Type B pancreatic cell (in vitro differentiated cells): ENCODE measurements around the gene GPR173. TPM values are rescaled to one million over a fixed set of nuclear protein-coding genes. Genes with fewer than 3 reads are reported as not detected.
A peak's percentile ranks its signal among the peaks of the same experiment; 100 is the strongest.

ENCODE experiments used
- DNase-seq: peaks from one replicate; pipeline ENCODE4 v3.0.0; 2021; ENCODE audit warnings: mixed read lengths; ENCODE audit not compliant: unreplicated experiment; ENCODE audit errors: extremely low spot score
- H3K27ac Mint-ChIP-seq: 2 replicates; pipeline ENCODE4 v1.8.0; 2021; ENCODE audit warnings: mild to moderate bottlenecking, mixed read lengths
- H3K27me3 Mint-ChIP-seq: 2 replicates; pipeline ENCODE4 v1.8.0; 2021; ENCODE audit warnings: mixed read lengths
- H3K36me3 Mint-ChIP-seq: 2 replicates; pipeline ENCODE4 v1.8.0; 2021; ENCODE audit warnings: mixed read lengths
- H3K4me1 Mint-ChIP-seq: one replicate; pipeline ENCODE4 v1.8.0; 2021; ENCODE audit warnings: mixed read lengths; ENCODE audit not compliant: unreplicated experiment
- H3K4me3 Mint-ChIP-seq: 2 replicates; pipeline ENCODE4 v1.8.0; 2021; ENCODE audit warnings: mild to moderate bottlenecking, mixed read lengths
- H3K9me3 Mint-ChIP-seq: 2 replicates; pipeline ENCODE4 v1.8.0; 2021; ENCODE audit warnings: mixed read lengths
- CTCF ChIP-seq: fragments of 200-600 bp; sonication (generic); conservative IDR thresholded peaks from 2 replicates; pipeline ENCODE4 v1.5.0; 2021; ENCODE audit warnings: antibody characterized with exemption, mild to moderate bottlenecking
- total RNA-seq: library from RNA; stranded (reverse); gene quantifications from 2 replicates; pipeline ENCODE4 v1.2.1, GENCODE V29; 2021; ENCODE audit warnings: low replicate concordance

Gene GPR173
- total RNA-seq, 1 donor from 2014 or later, result 11.5 TPM

DNA sequence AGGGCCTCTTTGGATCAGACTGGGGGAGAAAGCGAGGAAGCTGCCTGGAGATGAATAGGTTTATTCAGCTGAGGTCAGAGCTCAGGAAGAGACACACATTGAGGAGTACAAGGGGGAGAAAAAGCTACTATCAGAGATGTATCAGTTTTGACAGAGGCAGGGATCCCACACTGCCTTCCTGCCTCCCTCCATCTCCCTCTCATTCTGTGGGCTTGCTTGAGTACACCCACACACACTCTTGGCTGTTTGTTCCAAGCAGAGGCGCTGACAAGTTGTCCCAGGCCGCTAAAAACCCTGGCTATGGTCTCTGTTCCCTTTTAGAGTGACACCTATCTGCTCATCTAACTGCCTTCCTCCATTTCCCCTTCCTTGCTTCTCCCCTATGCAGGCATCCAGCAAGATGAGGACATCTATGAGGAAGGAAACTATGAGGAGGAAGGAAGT is 38.8 kb downstream of the GPR173 start:
- H3K27me3 Mint-ChIP-seq, result no peaks in the 10 kb centered on the region
- DNase-seq, result no peak
- H3K4me3 Mint-ChIP-seq, result peak overlapping the region; percentile 93
- H3K36me3 Mint-ChIP-seq, result peaks cover 13% of the 10 kb centered on the region
- peaks cover 23% of the 10 kb centered on the region for H3K4me1 Mint-ChIP-seq
- no peak for TF ChIP-seq CTCF
- peak overlapping the region; percentile 98 for H3K27ac Mint-ChIP-seq
- H3K9me3 Mint-ChIP-seq, result no peaks in the 10 kb centered on the region

GRCh38 chrX:53088136-53088974 is 39.8 kb downstream of the GPR173 start:
- no peak for DNase-seq
- peaks cover 13% of the 10 kb centered on the region for H3K36me3 Mint-ChIP-seq
- H3K27me3 Mint-ChIP-seq, result no peaks in the 10 kb centered on the region
- H3K27ac Mint-ChIP-seq, result peak overlapping the region; percentile 98
- H3K9me3 Mint-ChIP-seq, result no peaks in the 10 kb centered on the region
- peaks cover 23% of the 10 kb centered on the region for H3K4me1 Mint-ChIP-seq
- H3K4me3 Mint-ChIP-seq, result peak overlapping the region; percentile 93
- TF ChIP-seq CTCF, result no peak

- no peaks in the 10 kb centered on the region for H3K27me3 Mint-ChIP-seq
- peak; percentile 83 for TF ChIP-seq CTCF
These were observed 40.7 kb downstream of the GPR173 start for GRCh38 chrX:53089224-53089842.

GRCh38 chrX:53089925-53090324 is 41.3 kb downstream of the GPR173 start:
- Mint-ChIP-seq H3K9me3 (no peaks in the 10 kb centered on the region), H3K4me1 (peaks cover 18% of the 10 kb centered on the region), H3K27ac (peak overlapping the region; percentile 98), H3K27me3 (no peaks in the 10 kb centered on the region), H3K36me3 (peaks cover 9% of the 10 kb centered on the region), H3K4me3 (no peak overlapping the region)
- no peak for TF ChIP-seq CTCF
- DNase-seq, result no peak

More at GRCh38 chrX:53089224-53089842, 40.7 kb downstream of the GPR173 start:
- Mint-ChIP-seq H3K4me3 (peak overlapping the region; percentile 93), H3K27ac (peak overlapping the region; percentile 98), H3K4me1 (peaks cover 20% of the 10 kb centered on the region), H3K9me3 (no peaks in the 10 kb centered on the region), H3K36me3 (peaks cover 10% of the 10 kb centered on the region)
- peak; percentile 66 for DNase-seq

DNA sequence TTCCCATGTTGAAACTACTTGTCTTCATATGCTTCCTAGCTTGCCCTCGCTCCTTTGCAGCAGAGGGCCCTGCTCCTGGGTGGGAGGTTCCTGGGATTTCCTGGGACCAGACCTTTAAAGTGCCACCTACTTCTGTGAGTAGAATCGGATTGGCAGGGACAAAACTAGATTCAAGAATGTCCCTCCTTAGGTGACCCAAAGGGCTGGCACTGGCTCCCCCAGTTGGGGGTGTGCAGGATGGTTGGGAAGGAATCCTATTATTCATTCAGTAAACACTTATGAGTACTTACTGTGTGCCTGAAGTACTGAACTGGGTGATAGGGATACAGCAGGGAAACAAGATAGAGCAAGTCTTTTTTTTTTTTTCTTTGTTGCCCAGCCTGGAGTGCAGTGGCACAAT is 42.8 kb downstream of the GPR173 start:
- no peaks in the 10 kb centered on the region for H3K9me3 Mint-ChIP-seq
- no peaks in the 10 kb centered on the region for H3K27me3 Mint-ChIP-seq
- peaks cover 10% of the 10 kb centered on the region for H3K4me1 Mint-ChIP-seq
- no peak overlapping the region for H3K4me3 Mint-ChIP-seq
- no peak overlapping the region for H3K27ac Mint-ChIP-seq
- no peak for TF ChIP-seq CTCF
- no peaks in the 10 kb centered on the region for H3K36me3 Mint-ChIP-seq
- no peak for DNase-seq
